H1 (cell line): Measurements from ENCODE around the gene NID2.

ENCODE experiments used
- CHD1 ChIP-seq: IDR thresholded peaks from 2 replicates; pipeline ENCODE4 v1.6.1; 2012; ENCODE audit warnings: low read depth, low read length, improper control_type of control experiment
- CTCF ChIP-seq, 3 experiments: IDR thresholded peaks; 1 replicate in 2 of 3; 2 replicates in 1 of 3; pipeline versions ENCODE4 v1.5.1 to v1.6.1; 2011; ENCODE audit warnings: low read length in 3 of 3, mild to moderate bottlenecking in 3 of 3, inconsistent platforms in 2 of 3, low read depth in 1 of 3, moderate library complexity in 1 of 3; ENCODE audit not compliant: insufficient read depth in 1 of 3; ENCODE audit errors: control extremely low read depth in 1 of 3
- E2F6 ChIP-seq: IDR thresholded peaks from 2 replicates; pipeline ENCODE4 v1.6.1; 2012; ENCODE audit warnings: inconsistent platforms
- EP300 ChIP-seq, 2 experiments: IDR thresholded peaks; 1 replicate in 1 of 2; 2 replicates in 1 of 2; pipeline ENCODE4 v1.6.1; 2011 to 2012; ENCODE audit warnings: low read depth in 2 of 2, low read length in 2 of 2, mild to moderate bottlenecking in 2 of 2, borderline replicate concordance in 1 of 2, inconsistent platforms in 1 of 2, moderate library complexity in 1 of 2
- EZH2 ChIP-seq: fragments of 200-600 bp; sonication (generic); IDR thresholded peaks from 2 replicates; pipeline ENCODE4 v1.7.1; 2012; ENCODE audit warnings: low read depth, mild to moderate bottlenecking, moderate library complexity, low read length, inconsistent platforms; ENCODE audit not compliant: severe bottlenecking
- FOSL1 ChIP-seq: IDR thresholded peaks from 2 replicates; pipeline ENCODE4 v1.6.1; 2011; ENCODE audit warnings: mild to moderate bottlenecking, low read depth, low read length, moderate library complexity; ENCODE audit not compliant: insufficient read depth
- HDAC2 ChIP-seq, 2 experiments: fragments of 300-600 bp in 1 of 2; sonication (generic) in 1 of 2; IDR thresholded peaks; 2 replicates each; pipeline ENCODE4 v1.6.1; 2011 to 2012; ENCODE audit warnings: low read depth in 2 of 2, low read length in 2 of 2, mild to moderate bottlenecking in 2 of 2, moderate library complexity in 2 of 2, borderline replicate concordance in 1 of 2, inconsistent platforms in 1 of 2
- POLR2A ChIP-seq, 2 experiments: IDR thresholded peaks; 1 replicate in 1 of 2; 2 replicates in 1 of 2; pipeline ENCODE4 v1.6.1; 2011; ENCODE audit warnings: low read depth in 2 of 2, low read length in 2 of 2, mild to moderate bottlenecking in 2 of 2; ENCODE audit errors: control extremely low read depth in 1 of 2
- POLR2AphosphoS5 ChIP-seq: IDR thresholded peaks from 2 replicates; pipeline ENCODE4 v1.6.1; 2011; ENCODE audit warnings: low read depth, low read length
- RXRA ChIP-seq: IDR thresholded peaks from 2 replicates; pipeline ENCODE4 v1.6.1; 2011; ENCODE audit warnings: low read depth, mild to moderate bottlenecking, low read length, moderate library complexity; ENCODE audit not compliant: insufficient read depth
- SIX5 ChIP-seq: IDR thresholded peaks from 2 replicates; pipeline ENCODE4 v1.6.1; 2011; ENCODE audit warnings: mild to moderate bottlenecking, low read depth, low read length
- SRF ChIP-seq: IDR thresholded peaks from 2 replicates; pipeline ENCODE4 v1.6.1; 2011; ENCODE audit warnings: mild to moderate bottlenecking, low read depth, low read length, moderate library complexity
- SUZ12 ChIP-seq: fragments of 200-600 bp; sonication (generic); IDR thresholded peaks from 2 replicates; pipeline ENCODE4 v1.6.1; 2012; ENCODE audit warnings: mild to moderate bottlenecking, inconsistent platforms, low read length, moderate library complexity, mixed read lengths
- TCF12 ChIP-seq: IDR thresholded peaks from 2 replicates; pipeline ENCODE4 v1.6.1; 2011; ENCODE audit warnings: low read depth, mild to moderate bottlenecking, low read length

GRCh38 chr14:52051251-52051650 lies 17.6 kb downstream of the NID2 start:
- TF ChIP-seq RXRA (no peak), E2F6 (no peak), POLR2AphosphoS5 (no peak), CTCF (IDR thresholded peaks at IDR 0.05; ENCODE audit: control extremely low read depth in 1 of 3, insufficient read depth in 1 of 3, low read depth in 1 of 3, low read length in 3 of 3) (no peak), SRF (no peak), SUZ12 (no peak), TCF12 (no peak), CHD1 (no peak), SIX5 (no peak), HDAC2 (IDR thresholded peaks at IDR 0.05; ENCODE audit: borderline replicate concordance in 1 of 2, low read depth in 2 of 2, low read length in 2 of 2) (no peak), EP300 (IDR thresholded peaks at IDR 0.05; ENCODE audit: borderline replicate concordance in 1 of 2, low read depth in 2 of 2, low read length in 2 of 2) (no peak), POLR2A (IDR thresholded peaks at IDR 0.05; ENCODE audit: control extremely low read depth in 1 of 2, low read depth in 2 of 2, low read length in 2 of 2) (no peak), EZH2 (no peak), FOSL1 (no peak)
